HCT116 (cell line): ENCODE measurements around the gene PRAF2. TPM values are rescaled to one million over a fixed set of nuclear protein-coding genes. Genes with fewer than 3 reads are reported as not detected.

Experiments
- ATAC-seq: fragments of 200-7000 bp; cut with Tn5 transposase; 2 replicates; pipeline ENCODE4 v1.9.1; 2020; ENCODE audit warnings: mild to moderate bottlenecking, moderate library complexity
- BruUV-seq: library from RNA; stranded (reverse); fragments of 400-500 nt; replicated peaks from 2 replicates; lab custom pipeline; 2021; lab: Mats Ljungman, UMichigan
- CTCF ChIA-PET: fragments of 300-600 bp; sonication (Branson Sonifier 250); formaldehyde crosslinking; loops from one replicate; lab custom pipeline; 2021; ENCODE audit warnings: antibody characterized with exemption; lab: Charles Lee
- POLR2A ChIA-PET: fragments of 300-600, 350-600 bp; sonication (Branson Sonifier 250); formaldehyde crosslinking; loops from one replicate; lab custom pipeline; 2021; ENCODE audit warnings: antibody characterized with exemption; lab: Charles Lee
- RAD21 ChIA-PET, 2 experiments: fragments of 300-600 bp; sonication (Branson Sonifier 250); formaldehyde crosslinking; loops; one replicate each; lab custom pipeline; 2023; ENCODE audit warnings: low total read pairs in 2 of 2; ENCODE audit not compliant: uncharacterized antibody in 2 of 2, unreplicated experiment in 2 of 2, low non-redundant PET in 1 of 2; lab: Charles Lee
- DNase-seq: peaks from one replicate; pipeline ENCODE4 v3.0.0-alpha.2; 2010; ENCODE audit warnings: low read depth, low spot score
- H2AFZ ChIP-seq: fragments of 200-600 bp; shearing (Covaris generic), sonication (generic); 2 replicates; pipeline ENCODE4 v1.6.1; 2017; ENCODE audit warnings: low read depth, mixed run types, mixed read lengths, antibody characterized with exemption, low read length; ENCODE audit not compliant: poor library complexity, severe bottlenecking
- H3K27ac ChIP-seq: 2 replicates; pipeline ENCODE4 v1.5.1; 2012; ENCODE audit warnings: low read depth, low read length
- H3K27me3 ChIP-seq: fragments of 200-600 bp; sonication (generic); 2 replicates; pipeline ENCODE4 v1.6.1; 2016; ENCODE audit warnings: mixed run types, low read length, mixed read lengths; ENCODE audit not compliant: insufficient read depth
- H3K36me3 ChIP-seq, 2 experiments: fragments of 200-500 bp in 1 of 2; fragments of 200-600 bp in 1 of 2; sonication (Bioruptor generic) in 1 of 2; sonication (generic) in 1 of 2; 2 replicates each; pipeline versions ENCODE4 v1.5.1 to v1.6.1; 2014 to 2016; ENCODE audit warnings: low read length in 2 of 2, inconsistent platforms in 1 of 2, mixed read lengths in 1 of 2, mixed run types in 1 of 2; ENCODE audit not compliant: insufficient read depth in 2 of 2, control insufficient read depth in 1 of 2
- H3K4me1 ChIP-seq, 2 experiments: fragments of 200-600 bp in 1 of 2; sonication (generic) in 1 of 2; 2 replicates each; pipeline versions ENCODE4 v1.5.1 to v1.6.1; 2012 to 2017; ENCODE audit warnings: low read length in 2 of 2, inconsistent platforms in 1 of 2, mild to moderate bottlenecking in 1 of 2, mixed read lengths in 1 of 2, mixed run types in 1 of 2, moderate library complexity in 1 of 2; ENCODE audit not compliant: insufficient read depth in 2 of 2, control insufficient read depth in 1 of 2
- H3K4me2 ChIP-seq: fragments of 200-600 bp; sonication (generic); 2 replicates; pipeline ENCODE4 v1.6.1; 2017; ENCODE audit warnings: mixed run types, low read length, mixed read lengths
- H3K4me3 ChIP-seq, 2 experiments: fragments of 200-600 bp in 1 of 2; sonication (generic) in 1 of 2; replicated peaks in 1 of 2; 2 replicates each; pipeline ENCODE4 v1.5.1; 2011 to 2016; ENCODE audit warnings: low read length in 2 of 2, control low read depth in 1 of 2, low read depth in 1 of 2, mild to moderate bottlenecking in 1 of 2, mixed read lengths in 1 of 2, mixed run types in 1 of 2
- H3K79me2 ChIP-seq: fragments of 200-600 bp; sonication (generic); 2 replicates; pipeline ENCODE4 v1.6.1; 2017; ENCODE audit warnings: mild to moderate bottlenecking, mixed run types, low read length, moderate library complexity, mixed read lengths; ENCODE audit not compliant: insufficient read depth
- H3K9ac ChIP-seq: fragments of 200-600 bp; sonication (generic); 2 replicates; pipeline ENCODE4 v1.6.1; 2016; ENCODE audit warnings: low read length, mixed read lengths
- H3K9me2 ChIP-seq: fragments of 200-600 bp; sonication (generic), shearing (Covaris generic); 2 replicates; pipeline ENCODE4 v1.6.1; 2017; ENCODE audit warnings: mixed run types, mild to moderate bottlenecking, moderate library complexity; ENCODE audit not compliant: insufficient read depth
- H3K9me3 ChIP-seq, 2 experiments: fragments of 200-500 bp in 1 of 2; fragments of 200-600 bp in 1 of 2; sonication (Bioruptor generic) in 1 of 2; sonication (generic) in 1 of 2; 2 replicates each; pipeline ENCODE4 v1.6.1; 2014 to 2017; ENCODE audit warnings: low read length in 2 of 2, mixed read lengths in 2 of 2, inconsistent platforms in 1 of 2, low read depth in 1 of 2, mild to moderate bottlenecking in 1 of 2, mixed run types in 1 of 2, moderate library complexity in 1 of 2; ENCODE audit not compliant: control insufficient read depth in 1 of 2, insufficient read depth in 1 of 2
- H4K20me1 ChIP-seq: fragments of 200-600 bp; sonication (generic), shearing (Covaris generic); 2 replicates; pipeline ENCODE4 v1.6.1; 2017; ENCODE audit warnings: mixed run types, mild to moderate bottlenecking, moderate library complexity; ENCODE audit not compliant: insufficient read depth
- ATF3 ChIP-seq: IDR thresholded peaks from 2 replicates; pipeline ENCODE4 v1.6.1; 2012
- CEBPB ChIP-seq: IDR thresholded peaks from 2 replicates; pipeline ENCODE4 v1.6.1; 2012; ENCODE audit warnings: low read depth
- EGR1 ChIP-seq: IDR thresholded peaks from 2 replicates; pipeline ENCODE4 v1.6.1; 2012; ENCODE audit warnings: low read depth
- ELF1 ChIP-seq: IDR thresholded peaks from 2 replicates; pipeline ENCODE4 v1.6.1; 2012; ENCODE audit warnings: low read depth, borderline replicate concordance
- EZH2 ChIP-seq: fragments of 200-600 bp; sonication (generic); IDR thresholded peaks from 2 replicates; pipeline ENCODE4 v1.6.1; 2017; ENCODE audit warnings: antibody characterized with exemption, mixed run types
- EZH2phosphoT487 ChIP-seq: fragments of 200-600 bp; IDR thresholded peaks from 2 replicates; pipeline ENCODE4 v1.6.1; 2018; ENCODE audit warnings: antibody characterized with exemption, borderline replicate concordance
- FOSL1 ChIP-seq: IDR thresholded peaks from 2 replicates; pipeline ENCODE4 v1.6.1; 2012; ENCODE audit warnings: low read depth
- JUND ChIP-seq: IDR thresholded peaks from 2 replicates; pipeline ENCODE4 v1.6.1; 2012
- POLR2A ChIP-seq: IDR thresholded peaks from 2 replicates; pipeline ENCODE4 v1.7.0; 2011; ENCODE audit warnings: borderline replicate concordance; ENCODE audit not compliant: insufficient read depth, insufficient read length; ENCODE audit errors: extremely low read depth
- RAD21 ChIP-seq: IDR thresholded peaks from 2 replicates; pipeline ENCODE4 v1.6.1; 2012; ENCODE audit warnings: low read depth, mild to moderate bottlenecking
- SIN3A ChIP-seq: IDR thresholded peaks from 2 replicates; pipeline ENCODE4 v1.6.1; 2012; ENCODE audit warnings: low read depth
- SP1 ChIP-seq: IDR thresholded peaks from 2 replicates; pipeline ENCODE4 v1.6.1; 2012; ENCODE audit warnings: low read depth
- SRF ChIP-seq: IDR thresholded peaks from 2 replicates; pipeline ENCODE4 v1.6.1; 2012; ENCODE audit warnings: low read depth
- TCF7L2 ChIP-seq: IDR thresholded peaks from 2 replicates; pipeline ENCODE4 v1.7.0; 2011; ENCODE audit warnings: borderline replicate concordance, inconsistent platforms; ENCODE audit not compliant: insufficient read depth, insufficient read length; ENCODE audit errors: extremely low read depth
- YY1 ChIP-seq: IDR thresholded peaks from 2 replicates; pipeline ENCODE4 v1.6.1; 2011; ENCODE audit warnings: low read length, low read depth, moderate library complexity, mild to moderate bottlenecking; ENCODE audit not compliant: insufficient replicate concordance; ENCODE audit errors: extremely low read depth
- ZFX ChIP-seq: fragments of 450-650 bp; IDR thresholded peaks from 2 replicates; pipeline ENCODE4 v1.6.1; 2017
- ZNF274 ChIP-seq: fragments of 200-500 bp; sonication (Bioruptor generic); IDR thresholded peaks from 2 replicates; pipeline ENCODE4 v1.6.1; 2014; ENCODE audit warnings: mild to moderate bottlenecking, low read depth, low read length, inconsistent platforms
- intact Hi-C: fragments of 100-400 bp; cut with micrococcal nuclease; formaldehyde crosslinking; loops from 2 replicates; pipeline ENCODE4 v1.10.0; 2022
- total RNA-seq: library from RNA; stranded (reverse); gene quantifications from one replicate; pipeline ENCODE4 v1.2.1, GENCODE V29; 2021; ENCODE audit not compliant: unreplicated experiment

PRAF2 gene
- total RNA-seq, 1 experiment from 2014 or later = 18.8 TPM

GRCh38 chrX:49106296-49106695 lies 32.5 kb upstream of the PRAF2 start:
- H3K9me2 ChIP-seq = no peaks in the 10 kb centered on the region
- H4K20me1 ChIP-seq = no peaks in the 10 kb centered on the region
- no peaks in the 10 kb centered on the region; a peak in 1 of 4 replicates for H3K36me3 ChIP-seq
- TF ChIP-seq EZH2phosphoT487 (no peak), RAD21 (no peak), SRF (no peak), ZFX (no peak), EGR1 (no peak), ZNF274 (no peak), TCF7L2 (no peak), ELF1 (no peak), SP1 (no peak), FOSL1 (no peak), JUND (no peak), ATF3 (no peak), YY1 (no peak)
- no peaks in the 10 kb centered on the region for H3K9me3 ChIP-seq
- H3K4me3 ChIP-seq = no peak overlapping the region
- no peak overlapping the region for H2AFZ ChIP-seq
- H3K79me2 ChIP-seq = no peaks in the 10 kb centered on the region
- ATAC-seq (no peak), DNase-seq (no peak)
- H3K4me2 ChIP-seq = no peak overlapping the region
- H3K27me3 ChIP-seq = no peaks in the 10 kb centered on the region
- H3K4me1 ChIP-seq = peaks cover 0 to 7% of the 10 kb centered on the region in 2 experiments; a peak in 1 of 4 replicates
- intact Hi-C loops = no loop called here
- no peak overlapping the region for H3K9ac ChIP-seq
- H3K27ac ChIP-seq = no peak overlapping the region
- no TSS peak for BruUV-seq
- RAD21 ChIA-PET = no interaction called here
- POLR2A ChIA-PET = no interaction called here
- CTCF ChIA-PET = interaction anchor here (0.7 kb wide), 1 partner anchor 84 kb away, joined by 3 read pairs; no protein-coding TSS in a partner anchor

GRCh38 chrX:49103637-49104036 lies 29.8 kb upstream of the PRAF2 start:
- Histone ChIP-seq H3K27ac (no peak overlapping the region), H3K36me3 (no peaks in the 10 kb centered on the region)
- CTCF ChIA-PET = no interaction called here

More at GRCh38 chrX:49103637-49104036, 29.8 kb upstream of the PRAF2 start:
- no peaks in the 10 kb centered on the region for H3K9me2 ChIP-seq
- TF ChIP-seq ELF1 (no peak), EGR1 (no peak), POLR2A (no peak), EZH2phosphoT487 (no peak), CEBPB (no peak), SRF (no peak), ZNF274 (no peak), SIN3A (no peak), EZH2 (no peak)
- no peak overlapping the region for H3K4me3 ChIP-seq
- no peak overlapping the region for H3K4me2 ChIP-seq
- H3K4me1 ChIP-seq = peaks cover 0 to 7% of the 10 kb centered on the region in 2 experiments; a peak in 1 of 4 replicates
- H3K9ac ChIP-seq = no peak overlapping the region
- no peak overlapping the region for H2AFZ ChIP-seq
- no peaks in the 10 kb centered on the region for H3K9me3 ChIP-seq
- no peaks in the 10 kb centered on the region for H4K20me1 ChIP-seq
- ATAC-seq = no peak
- ChIA-PET POLR2A (no interaction called here), RAD21 (no interaction called here)
- H3K27me3 ChIP-seq = no peaks in the 10 kb centered on the region
- no peaks in the 10 kb centered on the region for H3K79me2 ChIP-seq
- intact Hi-C loops = no loop called here
- DNase-seq = no peak
- no TSS peak for BruUV-seq
